ENCODE results near the gene ARL11. TPM values are rescaled to one million over a fixed set of nuclear protein-coding genes. Genes with fewer than 3 reads are reported as not detected.

ARL11 gene
- polyA plus RNA-seq, 1 donor from 2014 or later = 7.7 TPM

DNA sequence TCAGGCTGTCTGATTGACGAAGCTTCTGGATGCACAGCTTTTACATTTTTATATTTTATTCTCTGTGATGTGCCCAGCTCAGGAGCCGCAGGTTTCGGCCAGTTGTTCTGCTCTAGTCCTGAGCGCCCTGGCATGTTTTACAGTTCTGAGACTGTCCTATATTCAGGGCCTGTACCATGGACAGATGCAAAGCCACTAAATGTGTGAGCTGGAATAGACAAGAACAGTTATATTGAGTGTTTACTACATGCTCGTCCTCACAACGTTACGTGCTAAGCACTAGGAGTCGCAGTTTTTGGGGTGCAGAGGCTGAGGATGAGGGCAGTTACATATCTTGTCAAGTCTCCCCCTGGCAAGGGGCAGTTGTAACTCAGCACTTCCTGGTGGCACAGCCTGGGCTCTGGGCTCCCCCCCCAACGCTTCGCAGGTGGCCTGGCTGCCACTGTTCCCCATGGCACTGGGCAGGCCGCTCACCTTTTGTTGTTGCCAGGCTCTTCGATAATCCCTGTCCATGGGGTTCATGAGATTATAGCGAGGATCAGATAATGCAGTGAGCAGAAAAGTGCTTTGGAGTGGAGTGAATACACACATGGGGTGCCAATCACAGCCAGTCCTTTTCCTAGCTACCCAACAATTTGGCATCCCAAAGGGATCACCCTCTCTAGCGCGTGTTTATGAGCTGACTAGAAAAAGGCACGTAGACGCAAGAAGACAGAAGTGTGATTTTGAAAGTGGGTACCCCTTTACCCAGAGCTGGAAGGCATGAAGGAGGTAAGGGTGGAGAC, 23.5 kb downstream of the ARL11 start:
- peaks cover 0 to 5% (median under 1%) of the 10 kb centered on the region in 3 donors for H3K4me1 Mint-ChIP-seq
- H3K36me3 Mint-ChIP-seq = peaks cover 2% of the 10 kb centered on the region
- H3K9me3 Mint-ChIP-seq = no peaks in the 10 kb centered on the region
- H3K27me3 Mint-ChIP-seq = no peaks in the 10 kb centered on the region
- H3K27ac Mint-ChIP-seq = no peak overlapping the region
- peak overlapping the region in 1 of 4 donors; percentile 67 for H3K4me3 Mint-ChIP-seq

DNA sequence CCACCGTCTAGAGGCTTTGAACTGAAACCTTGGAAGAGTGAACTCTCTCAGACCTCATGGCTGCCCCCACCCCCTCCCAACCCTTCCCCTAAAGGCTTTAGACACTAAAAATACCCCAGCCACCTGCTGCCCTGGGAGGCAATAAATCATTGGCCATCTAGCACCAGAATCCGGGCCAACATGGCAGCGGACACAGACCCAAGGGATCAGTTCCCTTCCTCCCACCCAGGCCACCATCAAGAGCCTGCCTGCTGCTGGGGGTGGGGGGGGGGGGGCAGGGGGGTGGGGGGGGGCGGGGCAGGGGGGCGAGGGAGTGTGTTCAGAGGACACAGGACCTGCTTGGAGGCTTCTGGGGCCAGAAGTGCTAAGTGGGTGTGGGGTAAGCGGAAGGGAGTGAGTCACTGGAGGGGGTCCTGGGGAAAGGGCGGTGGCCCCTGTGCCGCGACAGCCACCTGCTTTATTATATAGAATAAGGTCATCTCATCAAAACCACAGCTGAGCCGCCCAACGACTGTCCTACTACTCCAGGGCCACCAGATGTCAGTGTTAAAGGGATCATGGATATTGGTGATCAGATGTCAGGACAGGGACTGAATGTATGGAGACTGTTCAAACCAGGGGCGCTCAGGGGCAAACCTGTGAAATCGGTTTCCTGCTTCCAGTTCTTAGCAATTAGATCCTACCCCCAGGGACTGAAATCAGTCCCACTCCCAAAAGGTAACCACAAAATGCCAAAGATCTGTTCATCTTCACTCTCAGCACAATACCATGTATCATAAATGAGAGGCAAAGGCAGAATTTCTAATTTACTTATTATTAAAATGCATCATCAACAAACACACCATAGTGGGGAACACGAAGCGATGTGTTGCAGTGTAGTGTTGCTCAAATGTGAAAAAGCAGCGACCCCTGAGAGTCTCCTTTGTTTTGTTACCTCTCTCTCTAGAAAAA, 24.3 kb downstream of the ARL11 start:
- Mint-ChIP-seq H3K4me1 (peaks cover 0 to 5% (median 0%) of the 10 kb centered on the region in 3 donors), H3K4me3 (no peak overlapping the region), H3K27me3 (no peaks in the 10 kb centered on the region), H3K9me3 (no peaks in the 10 kb centered on the region), H3K36me3 (peaks cover 2% of the 10 kb centered on the region), H3K27ac (no peak overlapping the region)

DNA sequence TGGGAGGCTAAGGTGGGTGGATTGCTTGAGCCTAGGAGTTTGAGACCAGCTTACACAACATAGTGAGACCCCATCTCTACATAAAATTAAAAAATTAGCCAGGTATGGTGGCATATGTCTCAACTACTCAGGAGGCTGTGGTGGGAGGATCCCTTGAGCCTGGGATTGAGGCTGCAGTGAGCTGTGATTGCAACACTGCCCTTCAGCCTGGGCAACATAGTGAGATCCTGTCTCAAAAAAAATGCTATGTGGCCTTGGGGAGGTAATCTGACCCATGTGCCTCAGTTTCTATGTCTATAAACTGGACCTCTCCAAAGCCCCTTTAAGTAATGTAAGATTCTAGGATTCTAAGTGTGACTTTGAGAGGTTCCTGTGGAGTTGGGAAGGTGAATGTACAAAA, 25.2 kb downstream of the ARL11 start:
- Mint-ChIP-seq H3K4me1 (peaks cover 0 to 5% (median 0%) of the 10 kb centered on the region in 3 donors), H3K27ac (no peak overlapping the region), H3K4me3 (no peak overlapping the region), H3K36me3 (peaks cover 2% of the 10 kb centered on the region), H3K9me3 (no peaks in the 10 kb centered on the region), H3K27me3 (no peaks in the 10 kb centered on the region)

DNA sequence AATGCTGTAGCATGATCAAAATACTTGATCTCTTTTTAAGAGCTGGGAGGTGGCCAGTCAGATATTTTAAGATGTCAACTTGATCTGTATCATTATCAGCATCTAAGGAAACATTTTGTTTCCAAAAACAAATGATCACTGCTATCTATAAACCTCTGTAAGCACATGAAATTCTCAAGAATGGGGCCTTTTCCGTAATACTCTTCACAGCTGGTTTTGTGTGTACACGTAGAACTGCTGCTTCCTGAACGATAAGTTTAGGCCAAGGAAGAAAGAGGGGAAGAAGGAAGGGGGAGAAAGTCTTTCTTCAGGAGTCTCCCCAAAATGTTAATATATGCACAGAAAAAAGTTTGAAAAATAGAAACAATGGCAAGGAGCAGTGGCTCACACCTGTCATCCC, 25.7 kb downstream of the ARL11 start:
- H3K4me1 Mint-ChIP-seq = peaks cover 0 to 5% (median 0%) of the 10 kb centered on the region in 3 donors
- H3K27ac Mint-ChIP-seq = no peak overlapping the region
- no peaks in the 10 kb centered on the region for H3K27me3 Mint-ChIP-seq
- H3K36me3 Mint-ChIP-seq = peaks cover 2% of the 10 kb centered on the region
- H3K4me3 Mint-ChIP-seq = no peak overlapping the region
- no peaks in the 10 kb centered on the region for H3K9me3 Mint-ChIP-seq

DNA sequence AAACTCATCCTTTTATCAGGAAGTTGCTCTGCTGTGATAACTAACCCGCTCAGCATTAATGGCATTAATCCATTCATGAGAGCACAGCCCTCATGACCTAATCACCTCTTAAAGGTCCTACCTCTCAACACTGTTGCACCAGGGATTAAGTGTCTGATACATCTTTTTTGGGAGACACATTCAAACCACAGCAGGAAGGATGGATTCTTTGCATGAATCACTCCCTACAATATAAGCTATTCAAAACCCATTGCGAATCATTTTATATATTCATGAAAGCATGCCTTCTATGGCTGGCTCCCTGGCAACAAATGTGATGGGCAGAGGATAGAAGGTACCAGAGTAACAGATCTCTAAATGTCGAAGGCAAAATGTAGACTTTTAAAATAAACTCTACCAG, 27.6 kb downstream of the ARL11 start:
- no peak overlapping the region for H3K27ac Mint-ChIP-seq
- H3K9me3 Mint-ChIP-seq = no peaks in the 10 kb centered on the region
- no peaks in the 10 kb centered on the region for H3K27me3 Mint-ChIP-seq
- peaks cover 2% of the 10 kb centered on the region for H3K36me3 Mint-ChIP-seq
- H3K4me1 Mint-ChIP-seq = peaks cover 0 to 5% (median 0%) of the 10 kb centered on the region in 3 donors
- no peak overlapping the region for H3K4me3 Mint-ChIP-seq

- Mint-ChIP-seq H3K36me3 (peaks cover 2% of the 10 kb centered on the region), H3K9me3 (no peaks in the 10 kb centered on the region), H3K27ac (no peak overlapping the region), H3K27me3 (no peaks in the 10 kb centered on the region), H3K4me3 (no peak overlapping the region), H3K4me1 (peaks cover 0 to 5% (median 0%) of the 10 kb centered on the region in 3 donors)
These were observed 28.9 kb downstream of the ARL11 start for GRCh38 chr13:49657241-49657641.

GRCh38 chr13:49664606-49665005, 36.3 kb downstream of the ARL11 start:
- Mint-ChIP-seq H3K36me3 (peaks cover 15% of the 10 kb centered on the region), H3K9me3 (no peaks in the 10 kb centered on the region), H3K27me3 (no peaks in the 10 kb centered on the region), H3K4me1 (no peaks in the 10 kb centered on the region), H3K27ac (no peak overlapping the region), H3K4me3 (no peak overlapping the region)

DNA sequence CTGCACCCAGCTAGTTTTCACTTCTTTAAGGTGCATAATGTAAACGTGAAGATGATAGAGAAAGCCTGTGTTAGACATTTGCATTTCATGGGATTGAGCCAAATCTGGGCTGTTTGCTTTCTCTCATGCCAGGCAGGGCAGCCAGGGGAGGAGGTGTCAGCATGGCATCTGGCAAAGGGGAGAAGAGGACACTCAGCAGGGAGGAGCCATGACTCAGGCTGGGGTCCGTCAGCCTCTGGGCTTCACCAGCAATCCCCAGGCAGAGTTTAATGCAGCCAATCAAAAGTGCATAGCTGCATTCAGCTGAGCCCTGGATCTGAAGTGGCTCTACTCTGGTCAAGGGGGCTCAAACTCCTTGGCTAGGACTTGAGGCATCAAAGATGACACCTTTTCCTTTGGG, 39.5 kb downstream of the ARL11 start:
- H3K4me3 Mint-ChIP-seq = no peak overlapping the region
- H3K4me1 Mint-ChIP-seq = no peaks in the 10 kb centered on the region
- H3K27ac Mint-ChIP-seq = no peak overlapping the region
- H3K36me3 Mint-ChIP-seq = peaks cover 12% of the 10 kb centered on the region
- H3K9me3 Mint-ChIP-seq = no peaks in the 10 kb centered on the region
- no peaks in the 10 kb centered on the region for H3K27me3 Mint-ChIP-seq

- no peak overlapping the region for H3K4me3 Mint-ChIP-seq
- H3K9me3 Mint-ChIP-seq = no peaks in the 10 kb centered on the region
- no peak overlapping the region for H3K27ac Mint-ChIP-seq
- H3K4me1 Mint-ChIP-seq = peaks cover 0 to 2% (median 0%) of the 10 kb centered on the region in 3 donors
- no peaks in the 10 kb centered on the region for H3K27me3 Mint-ChIP-seq
- peaks cover 13% of the 10 kb centered on the region for H3K36me3 Mint-ChIP-seq
These were observed 41.5 kb downstream of the ARL11 start for GRCh38 chr13:49669735-49670309.

GRCh38 chr13:49670828-49671227, 42.5 kb downstream of the ARL11 start:
- peaks cover 4 to 7% (median 6%) of the 10 kb centered on the region in 3 donors for H3K4me1 Mint-ChIP-seq
- H3K36me3 Mint-ChIP-seq = peaks cover 13% of the 10 kb centered on the region
- H3K27me3 Mint-ChIP-seq = no peaks in the 10 kb centered on the region
- H3K4me3 Mint-ChIP-seq = peak overlapping the region in 1 of 4 donors; percentile 39
- H3K27ac Mint-ChIP-seq = no peak overlapping the region
- H3K9me3 Mint-ChIP-seq = no peaks in the 10 kb centered on the region

DNA sequence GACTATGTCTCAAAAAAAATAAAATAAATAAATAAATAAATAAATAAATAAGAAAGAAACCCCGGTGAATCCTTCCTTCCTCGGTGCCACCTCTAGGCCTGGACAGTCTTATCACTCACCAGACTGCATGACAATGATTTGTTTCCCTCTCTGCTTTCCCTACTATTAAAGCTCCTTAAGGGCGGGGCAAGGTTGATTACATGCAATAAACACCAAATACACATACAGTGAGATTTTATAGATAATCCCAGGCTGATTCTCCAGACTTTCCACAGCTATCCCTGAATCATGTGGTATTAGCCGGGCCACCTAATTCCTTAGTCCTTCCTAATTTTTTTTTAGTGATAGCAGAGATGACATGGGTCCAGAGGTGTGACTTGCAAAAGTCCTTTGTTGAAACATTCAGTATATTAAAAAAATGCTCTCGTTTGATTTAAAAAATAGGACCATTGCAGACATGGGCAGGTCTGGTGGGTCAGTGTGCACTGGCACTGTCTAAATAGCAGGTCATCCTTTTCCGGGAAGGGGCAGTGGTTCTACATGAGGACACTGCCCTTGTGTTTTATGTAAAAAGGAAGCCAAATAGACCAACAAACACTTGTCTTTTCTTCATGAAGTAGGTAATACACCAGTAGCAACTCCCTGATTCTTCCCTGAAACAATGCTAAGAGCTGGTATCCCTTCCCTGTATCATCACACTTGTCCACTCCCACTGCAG, 48.4 kb downstream of the ARL11 start:
- peaks cover 8 to 16% (median 15%) of the 10 kb centered on the region in 3 donors for H3K4me1 Mint-ChIP-seq
- no peaks in the 10 kb centered on the region for H3K9me3 Mint-ChIP-seq
- no peaks in the 10 kb centered on the region for H3K27me3 Mint-ChIP-seq
- peak overlapping the region in 1 of 4 donors; percentile 6 for H3K4me3 Mint-ChIP-seq
- peaks cover 12% of the 10 kb centered on the region for H3K36me3 Mint-ChIP-seq
- H3K27ac Mint-ChIP-seq = no peak overlapping the region

DNA sequence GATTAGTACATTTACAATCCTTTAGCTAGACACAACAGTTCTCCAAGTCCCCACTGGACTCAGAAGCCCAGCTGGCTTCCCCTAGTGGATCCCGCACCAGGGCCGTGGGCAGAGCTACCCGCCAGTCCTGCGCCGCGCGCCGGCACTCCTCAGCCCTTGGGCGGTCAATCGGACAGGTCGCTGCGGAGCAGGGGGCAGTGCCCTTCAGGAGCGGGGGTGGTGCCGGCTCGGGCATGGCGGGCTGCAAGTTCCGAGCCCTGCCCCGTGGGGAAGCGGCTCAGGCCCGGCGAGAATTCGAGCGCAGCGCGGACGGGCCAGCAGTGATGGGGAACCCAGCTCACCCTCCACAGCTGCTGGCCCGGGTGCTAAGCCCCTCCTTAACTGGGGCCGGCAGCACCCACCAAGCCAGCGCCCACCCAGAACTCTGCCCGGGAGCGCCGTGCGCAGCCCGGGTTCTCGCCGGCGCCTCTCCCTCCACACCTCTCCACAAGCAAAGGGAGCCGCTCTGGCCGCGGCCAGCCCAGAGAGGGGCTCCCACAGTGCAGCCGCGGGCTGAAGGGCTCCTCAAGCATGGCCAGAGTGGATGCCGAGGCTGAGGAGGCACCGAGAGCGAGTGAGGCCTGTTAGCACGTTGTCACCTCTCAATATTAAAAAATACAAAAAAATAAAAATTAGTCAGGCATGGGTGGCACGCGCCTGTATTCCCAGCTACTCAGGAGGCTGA, 50.0 kb downstream of the ARL11 start:
- peak overlapping the region in 1 of 3 donors; percentile 19 for H3K27ac Mint-ChIP-seq
- no peaks in the 10 kb centered on the region for H3K27me3 Mint-ChIP-seq
- H3K4me1 Mint-ChIP-seq = peaks cover 8 to 17% (median 16%) of the 10 kb centered on the region in 3 donors
- H3K36me3 Mint-ChIP-seq = peaks cover 12% of the 10 kb centered on the region
- no peaks in the 10 kb centered on the region for H3K9me3 Mint-ChIP-seq
- H3K4me3 Mint-ChIP-seq = no peak overlapping the region

GRCh38 chr13:49679246-49679645, 50.9 kb downstream of the ARL11 start:
- H3K27me3 Mint-ChIP-seq = no peaks in the 10 kb centered on the region
- H3K4me1 Mint-ChIP-seq = peaks cover 11 to 20% (median 19%) of the 10 kb centered on the region in 3 donors

More at GRCh38 chr13:49679246-49679645, 50.9 kb downstream of the ARL11 start:
- peak overlapping the region in 1 of 3 donors; percentile 19 for H3K27ac Mint-ChIP-seq
- peaks cover 12% of the 10 kb centered on the region for H3K36me3 Mint-ChIP-seq
- no peaks in the 10 kb centered on the region for H3K9me3 Mint-ChIP-seq
- no peak overlapping the region for H3K4me3 Mint-ChIP-seq

All from IgD-negative memory B cell (primary cell).